HCT116 (cell line): ENCODE data around the gene RBM23. TPM values are rescaled to one million over a fixed set of nuclear protein-coding genes. Genes with fewer than 3 reads are reported as not detected.

ENCODE experiments used
- ATAC-seq: fragments of 200-7000 bp; cut with Tn5 transposase; 2 replicates; pipeline ENCODE4 v1.9.1; 2020; ENCODE audit warnings: mild to moderate bottlenecking, moderate library complexity
- BruUV-seq: library from RNA; stranded (reverse); fragments of 400-500 nt; replicated peaks from 2 replicates; lab custom pipeline; 2021; lab: Mats Ljungman, UMichigan
- CTCF ChIA-PET: fragments of 300-600 bp; sonication (Branson Sonifier 250); formaldehyde crosslinking; loops from one replicate; lab custom pipeline; 2021; ENCODE audit warnings: antibody characterized with exemption; lab: Charles Lee
- POLR2A ChIA-PET: fragments of 300-600, 350-600 bp; sonication (Branson Sonifier 250); formaldehyde crosslinking; loops from one replicate; lab custom pipeline; 2021; ENCODE audit warnings: antibody characterized with exemption; lab: Charles Lee
- RAD21 ChIA-PET, 2 experiments: fragments of 300-600 bp; sonication (Branson Sonifier 250); formaldehyde crosslinking; loops; one replicate each; lab custom pipeline; 2023; ENCODE audit warnings: low total read pairs in 2 of 2; ENCODE audit not compliant: uncharacterized antibody in 2 of 2, unreplicated experiment in 2 of 2, low non-redundant PET in 1 of 2; lab: Charles Lee
- DNase-seq: peaks from one replicate; pipeline ENCODE4 v3.0.0-alpha.2; 2010; ENCODE audit warnings: low read depth, low spot score
- H2AFZ ChIP-seq: fragments of 200-600 bp; shearing (Covaris generic), sonication (generic); 2 replicates; pipeline ENCODE4 v1.6.1; 2017; ENCODE audit warnings: low read depth, mixed run types, mixed read lengths, antibody characterized with exemption, low read length; ENCODE audit not compliant: poor library complexity, severe bottlenecking
- H3K27ac ChIP-seq: 2 replicates; pipeline ENCODE4 v1.5.1; 2012; ENCODE audit warnings: low read depth, low read length
- H3K27me3 ChIP-seq: fragments of 200-600 bp; sonication (generic); 2 replicates; pipeline ENCODE4 v1.6.1; 2016; ENCODE audit warnings: mixed run types, low read length, mixed read lengths; ENCODE audit not compliant: insufficient read depth
- H3K36me3 ChIP-seq, 2 experiments: fragments of 200-500 bp in 1 of 2; fragments of 200-600 bp in 1 of 2; sonication (Bioruptor generic) in 1 of 2; sonication (generic) in 1 of 2; 2 replicates each; pipeline versions ENCODE4 v1.5.1 to v1.6.1; 2014 to 2016; ENCODE audit warnings: low read length in 2 of 2, inconsistent platforms in 1 of 2, mixed read lengths in 1 of 2, mixed run types in 1 of 2; ENCODE audit not compliant: insufficient read depth in 2 of 2, control insufficient read depth in 1 of 2
- H3K4me1 ChIP-seq, 2 experiments: fragments of 200-600 bp in 1 of 2; sonication (generic) in 1 of 2; 2 replicates each; pipeline versions ENCODE4 v1.5.1 to v1.6.1; 2012 to 2017; ENCODE audit warnings: low read length in 2 of 2, inconsistent platforms in 1 of 2, mild to moderate bottlenecking in 1 of 2, mixed read lengths in 1 of 2, mixed run types in 1 of 2, moderate library complexity in 1 of 2; ENCODE audit not compliant: insufficient read depth in 2 of 2, control insufficient read depth in 1 of 2
- H3K4me2 ChIP-seq: fragments of 200-600 bp; sonication (generic); 2 replicates; pipeline ENCODE4 v1.6.1; 2017; ENCODE audit warnings: mixed run types, low read length, mixed read lengths
- H3K4me3 ChIP-seq, 2 experiments: fragments of 200-600 bp in 1 of 2; sonication (generic) in 1 of 2; replicated peaks in 1 of 2; 2 replicates each; pipeline ENCODE4 v1.5.1; 2011 to 2016; ENCODE audit warnings: low read length in 2 of 2, control low read depth in 1 of 2, low read depth in 1 of 2, mild to moderate bottlenecking in 1 of 2, mixed read lengths in 1 of 2, mixed run types in 1 of 2
- H3K79me2 ChIP-seq: fragments of 200-600 bp; sonication (generic); 2 replicates; pipeline ENCODE4 v1.6.1; 2017; ENCODE audit warnings: mild to moderate bottlenecking, mixed run types, low read length, moderate library complexity, mixed read lengths; ENCODE audit not compliant: insufficient read depth
- H3K9ac ChIP-seq: fragments of 200-600 bp; sonication (generic); 2 replicates; pipeline ENCODE4 v1.6.1; 2016; ENCODE audit warnings: low read length, mixed read lengths
- H3K9me2 ChIP-seq: fragments of 200-600 bp; sonication (generic), shearing (Covaris generic); 2 replicates; pipeline ENCODE4 v1.6.1; 2017; ENCODE audit warnings: mixed run types, mild to moderate bottlenecking, moderate library complexity; ENCODE audit not compliant: insufficient read depth
- H3K9me3 ChIP-seq, 2 experiments: fragments of 200-500 bp in 1 of 2; fragments of 200-600 bp in 1 of 2; sonication (Bioruptor generic) in 1 of 2; sonication (generic) in 1 of 2; 2 replicates each; pipeline ENCODE4 v1.6.1; 2014 to 2017; ENCODE audit warnings: low read length in 2 of 2, mixed read lengths in 2 of 2, inconsistent platforms in 1 of 2, low read depth in 1 of 2, mild to moderate bottlenecking in 1 of 2, mixed run types in 1 of 2, moderate library complexity in 1 of 2; ENCODE audit not compliant: control insufficient read depth in 1 of 2, insufficient read depth in 1 of 2
- H4K20me1 ChIP-seq: fragments of 200-600 bp; sonication (generic), shearing (Covaris generic); 2 replicates; pipeline ENCODE4 v1.6.1; 2017; ENCODE audit warnings: mixed run types, mild to moderate bottlenecking, moderate library complexity; ENCODE audit not compliant: insufficient read depth
- CBX3 ChIP-seq: IDR thresholded peaks from 2 replicates; pipeline ENCODE4 v1.6.1; 2012; ENCODE audit warnings: low read depth
- CEBPB ChIP-seq: IDR thresholded peaks from 2 replicates; pipeline ENCODE4 v1.6.1; 2012; ENCODE audit warnings: low read depth
- CTCF ChIP-seq, 3 experiments: fragments of 200-600 bp in 1 of 3; sonication (generic) in 1 of 3; IDR thresholded peaks in 2 of 3; conservative IDR thresholded peaks in 1 of 3; 2 replicates each; pipeline ENCODE4 v1.5.1; 2012 to 2017; ENCODE audit warnings: low read depth in 2 of 3, low read length in 2 of 3, antibody characterized with exemption in 1 of 3, borderline replicate concordance in 1 of 3, control low read depth in 1 of 3, mild to moderate bottlenecking in 1 of 3, mixed read lengths in 1 of 3, mixed run types in 1 of 3, moderate library complexity in 1 of 3; ENCODE audit not compliant: insufficient read depth in 1 of 3
- EGR1 ChIP-seq: IDR thresholded peaks from 2 replicates; pipeline ENCODE4 v1.6.1; 2012; ENCODE audit warnings: low read depth
- ELF1 ChIP-seq: IDR thresholded peaks from 2 replicates; pipeline ENCODE4 v1.6.1; 2012; ENCODE audit warnings: low read depth, borderline replicate concordance
- EZH2phosphoT487 ChIP-seq: fragments of 200-600 bp; IDR thresholded peaks from 2 replicates; pipeline ENCODE4 v1.6.1; 2018; ENCODE audit warnings: antibody characterized with exemption, borderline replicate concordance
- JUND ChIP-seq: IDR thresholded peaks from 2 replicates; pipeline ENCODE4 v1.6.1; 2012
- MAX ChIP-seq: IDR thresholded peaks from 2 replicates; pipeline ENCODE4 v1.6.1; 2012
- POLR2A ChIP-seq: IDR thresholded peaks from 2 replicates; pipeline ENCODE4 v1.7.0; 2011; ENCODE audit warnings: borderline replicate concordance; ENCODE audit not compliant: insufficient read depth, insufficient read length; ENCODE audit errors: extremely low read depth
- TCF7L2 ChIP-seq: IDR thresholded peaks from 2 replicates; pipeline ENCODE4 v1.7.0; 2011; ENCODE audit warnings: borderline replicate concordance, inconsistent platforms; ENCODE audit not compliant: insufficient read depth, insufficient read length; ENCODE audit errors: extremely low read depth
- ZNF274 ChIP-seq: fragments of 200-500 bp; sonication (Bioruptor generic); IDR thresholded peaks from 2 replicates; pipeline ENCODE4 v1.6.1; 2014; ENCODE audit warnings: mild to moderate bottlenecking, low read depth, low read length, inconsistent platforms
- intact Hi-C: fragments of 100-400 bp; cut with micrococcal nuclease; formaldehyde crosslinking; loops from 2 replicates; pipeline ENCODE4 v1.10.0; 2022
- total RNA-seq: library from RNA; stranded (reverse); gene quantifications from one replicate; pipeline ENCODE4 v1.2.1, GENCODE V29; 2021; ENCODE audit not compliant: unreplicated experiment

RBM23 gene
- total RNA-seq, 1 experiment from 2014 or later, result 67.2 TPM

GRCh38 chr14:22935156-22935555 is 16.2 kb upstream of the RBM23 start:
- Histone ChIP-seq H4K20me1 (no peaks in the 10 kb centered on the region), H2AFZ (no peak overlapping the region), H3K79me2 (no peaks in the 10 kb centered on the region), H3K27me3 (no peaks in the 10 kb centered on the region), H3K4me3 (no peak overlapping the region), H3K4me2 (no peak overlapping the region), H3K36me3 (no peaks in the 10 kb centered on the region), H3K27ac (no peak overlapping the region), H3K9me2 (no peaks in the 10 kb centered on the region), H3K9me3 (no peaks in the 10 kb centered on the region), H3K4me1 (peaks cover 26 to 48% of the 10 kb centered on the region in 2 experiments), H3K9ac (no peak overlapping the region)
- ChIA-PET POLR2A (interaction anchor here (1.3 kb wide), 1 partner anchor 22 kb away, joined by 4 read pairs; the partner anchor contains the start of gene HAUS4), CTCF (no interaction called here), RAD21 (no interaction called here)
- TF ChIP-seq EGR1, result no peak
- TF ChIP-seq MAX, result no peak
- TF ChIP-seq CEBPB, result no peak
- no peak for TF ChIP-seq CBX3
- TF ChIP-seq ZNF274, result no peak
- TF ChIP-seq ELF1, result no peak
- no peak for TF ChIP-seq EZH2phosphoT487
- no peak for TF ChIP-seq TCF7L2
- TF ChIP-seq POLR2A, result no peak
- no peak for TF ChIP-seq CTCF (IDR thresholded peaks at IDR 0.05 in 2 of 3, conservative IDR thresholded peaks at IDR 0.05 in 1 of 3; ENCODE audit: borderline replicate concordance in 1 of 3, insufficient read depth in 1 of 3, low read depth in 2 of 3, low read length in 2 of 3)
- no peak for TF ChIP-seq JUND
- ATAC-seq (no peak), DNase-seq (no peak)
- BruUV-seq, result no TSS peak
- intact Hi-C loops, result no loop called here
